Fibroblast of lung (primary cell): Measurements from ENCODE around the gene LAMB3. TPM values are rescaled to one million over a fixed set of nuclear protein-coding genes. Genes with fewer than 3 reads are reported as not detected.

Experiments used
- DNase-seq, 2 donors: peaks; one replicate each; pipeline versions ENCODE4 v3.0.0 to v3.0.0-alpha.2; 2010; ENCODE audit warnings: low read depth in 2 of 2
- H2AFZ ChIP-seq: 2 replicates; pipeline ENCODE4 v1.5.1; 2012; ENCODE audit warnings: low read length, control low read depth, inconsistent platforms
- H3K27ac ChIP-seq: 2 replicates; pipeline ENCODE4 v1.5.1; 2011; ENCODE audit warnings: low read length, control low read depth; ENCODE audit not compliant: insufficient read depth
- H3K27me3 ChIP-seq: 2 replicates; pipeline ENCODE4 v1.5.1; 2011; ENCODE audit warnings: mild to moderate bottlenecking, low read length; ENCODE audit not compliant: control insufficient read depth, insufficient read depth
- H3K36me3 ChIP-seq: 2 replicates; pipeline ENCODE4 v1.5.1; 2011; ENCODE audit warnings: low read length; ENCODE audit not compliant: control insufficient read depth, insufficient read depth
- H3K4me1 ChIP-seq: 2 replicates; pipeline ENCODE4 v1.5.1; 2011; ENCODE audit warnings: low read length; ENCODE audit not compliant: control insufficient read depth, insufficient read depth; ENCODE audit errors: extremely low read depth
- H3K4me2 ChIP-seq: 2 replicates; pipeline ENCODE4 v1.5.1; 2011; ENCODE audit warnings: low read length, control low read depth; ENCODE audit not compliant: insufficient read depth; ENCODE audit errors: extremely low read depth
- H3K4me3 ChIP-seq, 4 experiments: fragments of 200-600 bp in 1 of 4; sonication (generic) in 1 of 4; replicated peaks in 1 of 4; 2 replicates each; pipeline ENCODE4 v1.5.1; 2011 to 2016; ENCODE audit warnings: low read length in 4 of 4, low read depth in 3 of 4, mild to moderate bottlenecking in 3 of 4, control low read depth in 2 of 4, inconsistent platforms in 1 of 4, mixed read lengths in 1 of 4; ENCODE audit not compliant: insufficient read depth in 1 of 4; ENCODE audit errors: control extremely low read depth in 1 of 4
- H3K79me2 ChIP-seq: 2 replicates; pipeline ENCODE4 v1.5.1; 2012; ENCODE audit warnings: mild to moderate bottlenecking, low read length, inconsistent platforms; ENCODE audit not compliant: control insufficient read depth, insufficient read depth
- H3K9ac ChIP-seq: 2 replicates; pipeline ENCODE4 v1.5.1; 2011; ENCODE audit warnings: mild to moderate bottlenecking, low read length, control low read depth; ENCODE audit not compliant: insufficient read depth
- H3K9me3 ChIP-seq: 2 replicates; pipeline ENCODE4 v1.5.1; 2012; ENCODE audit warnings: low read depth, low read length; ENCODE audit not compliant: control insufficient read depth, insufficient read depth
- H4K20me1 ChIP-seq: 2 replicates; pipeline ENCODE4 v1.5.1; 2011; ENCODE audit warnings: low read length; ENCODE audit not compliant: control insufficient read depth, insufficient read depth; ENCODE audit errors: extremely low read depth
- EZH2 ChIP-seq: IDR thresholded peaks from 2 replicates; pipeline ENCODE4 v1.5.1; 2012; ENCODE audit warnings: low read length, control low read depth, mild to moderate bottlenecking; ENCODE audit errors: missing control alignments
- polyA plus RNA-seq, 2 donors: library from polyadenylated mRNA; depleted of rRNA in 1 of 2; stranded (reverse) in 1 of 2; unstranded in 1 of 2; fragments of >200 nt; gene quantifications; 2 replicates each; pipeline ENCODE4 v1.2.1, GENCODE V29; 2011 to 2012; ENCODE audit warnings: missing spikeins in 1 of 2
- total RNA-seq: library from RNA; depleted of rRNA; stranded (reverse); fragments of >200 nt; gene quantifications from 2 replicates; pipeline ENCODE4 v1.2.1, GENCODE V29; 2014
- TF ChIP-seq, protein P1 (sequence below), 2 donors: IDR thresholded peaks in 1 of 2; conservative IDR thresholded peaks in 1 of 2; 1 replicate in 1 of 2; 2 replicates in 1 of 2; pipeline ENCODE4 v1.5.1; 2011 to 2012; ENCODE audit warnings: low read length in 2 of 2, control low read depth in 1 of 2, inconsistent platforms in 1 of 2, low read depth in 1 of 2, mild to moderate bottlenecking in 1 of 2

Gene LAMB3
- total and polyA plus RNA-seq, 2 donors (not counting 1 experiment from before 2014, with no cell fraction given), result 4.1 to 23.3 TPM

DNA sequence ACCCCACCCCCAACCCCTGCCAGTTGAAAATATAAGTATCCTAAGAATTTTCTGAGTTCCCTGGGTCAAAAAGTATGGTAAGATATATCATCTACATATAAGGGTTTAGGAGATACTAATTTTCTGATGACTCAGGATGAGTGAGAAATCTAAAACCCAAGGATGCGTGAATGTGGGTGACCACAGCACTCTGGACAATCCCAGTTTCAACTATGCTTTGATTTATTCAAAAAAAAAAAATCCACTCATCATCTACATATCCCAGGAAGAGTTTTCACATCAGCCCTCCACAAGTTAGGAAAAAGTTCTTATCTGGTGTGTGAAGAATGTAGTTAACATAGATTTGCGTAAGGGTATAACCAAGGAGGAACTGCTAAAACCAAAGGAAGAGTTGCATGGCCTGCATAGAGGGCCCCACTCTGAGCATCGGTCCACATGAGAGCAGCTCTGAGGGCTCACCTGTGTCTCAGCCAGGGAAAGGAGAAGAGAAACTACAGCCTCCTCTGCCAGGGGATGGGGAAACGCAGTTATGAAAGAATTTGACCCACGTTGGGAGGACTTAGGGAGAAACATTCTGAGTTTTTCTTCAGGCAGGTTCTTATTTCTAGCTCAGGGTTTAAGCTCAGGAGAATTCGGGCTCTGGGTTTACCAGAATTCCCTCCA lies 18.8 kb downstream of the LAMB3 start:
- Histone ChIP-seq H3K27me3 (no peaks in the 10 kb centered on the region), H3K9me3 (no peaks in the 10 kb centered on the region), H3K36me3 (no peaks in the 10 kb centered on the region), H3K27ac (no peak overlapping the region), H2AFZ (no peak overlapping the region), H3K4me3 (no peak overlapping the region), H3K79me2 (no peaks in the 10 kb centered on the region), H3K4me2 (no peak overlapping the region), H3K9ac (no peak overlapping the region), H3K4me1 (no peaks in the 10 kb centered on the region), H4K20me1 (no peaks in the 10 kb centered on the region)
- DNase-seq, result peak in 1 of 2 donors; percentile 69
- TF ChIP-seq, protein P1, sequence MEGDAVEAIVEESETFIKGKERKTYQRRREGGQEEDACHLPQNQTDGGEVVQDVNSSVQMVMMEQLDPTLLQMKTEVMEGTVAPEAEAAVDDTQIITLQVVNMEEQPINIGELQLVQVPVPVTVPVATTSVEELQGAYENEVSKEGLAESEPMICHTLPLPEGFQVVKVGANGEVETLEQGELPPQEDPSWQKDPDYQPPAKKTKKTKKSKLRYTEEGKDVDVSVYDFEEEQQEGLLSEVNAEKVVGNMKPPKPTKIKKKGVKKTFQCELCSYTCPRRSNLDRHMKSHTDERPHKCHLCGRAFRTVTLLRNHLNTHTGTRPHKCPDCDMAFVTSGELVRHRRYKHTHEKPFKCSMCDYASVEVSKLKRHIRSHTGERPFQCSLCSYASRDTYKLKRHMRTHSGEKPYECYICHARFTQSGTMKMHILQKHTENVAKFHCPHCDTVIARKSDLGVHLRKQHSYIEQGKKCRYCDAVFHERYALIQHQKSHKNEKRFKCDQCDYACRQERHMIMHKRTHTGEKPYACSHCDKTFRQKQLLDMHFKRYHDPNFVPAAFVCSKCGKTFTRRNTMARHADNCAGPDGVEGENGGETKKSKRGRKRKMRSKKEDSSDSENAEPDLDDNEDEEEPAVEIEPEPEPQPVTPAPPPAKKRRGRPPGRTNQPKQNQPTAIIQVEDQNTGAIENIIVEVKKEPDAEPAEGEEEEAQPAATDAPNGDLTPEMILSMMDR (conservative IDR thresholded peaks at IDR 0.05 in 1 of 2, IDR thresholded peaks at IDR 0.05 in 1 of 2; ENCODE audit: low read depth in 1 of 2, low read length in 2 of 2), result no peak
- TF ChIP-seq EZH2, result no peak

DNA sequence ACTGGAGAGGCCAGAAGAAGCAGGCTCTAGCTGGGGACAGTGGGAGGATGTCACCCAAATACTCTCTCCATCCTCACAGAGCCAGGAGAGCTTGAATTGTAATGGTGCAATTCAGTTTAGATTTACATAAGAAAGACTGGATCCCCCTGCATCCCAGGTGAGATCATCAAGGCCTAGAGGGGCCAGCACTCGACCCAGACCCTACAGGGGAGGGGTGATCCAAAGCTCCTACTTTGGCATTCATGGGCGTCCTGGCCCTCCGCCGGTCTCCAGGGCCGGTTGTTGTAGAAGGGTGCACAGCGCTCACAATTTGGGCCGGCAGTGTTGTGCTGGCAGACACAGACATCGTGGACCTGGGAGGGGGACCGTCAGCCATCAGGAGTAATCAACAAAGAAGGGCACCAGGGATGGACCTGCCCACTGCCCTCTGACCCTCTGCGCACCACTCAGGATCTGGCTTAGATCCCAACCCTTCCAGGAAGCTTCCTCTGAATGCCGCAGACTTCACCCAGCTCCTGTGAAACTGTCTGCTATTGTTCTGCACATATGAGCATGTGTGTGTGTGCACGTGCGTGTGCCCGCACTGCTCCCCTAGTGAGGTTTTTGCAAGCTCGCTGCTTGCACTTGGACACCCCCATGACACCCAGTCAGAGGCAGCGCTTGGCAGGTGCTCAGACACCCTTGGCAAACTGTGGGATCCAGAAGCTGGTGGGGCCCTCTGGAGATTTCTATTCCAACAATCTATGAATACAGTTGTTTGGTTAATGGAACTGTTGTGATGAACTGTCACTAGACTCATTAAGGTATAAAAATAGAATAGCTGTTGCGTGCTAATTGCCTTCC lies 21.6 kb downstream of the LAMB3 start:
- no peaks in the 10 kb centered on the region for H3K36me3 ChIP-seq
- H3K4me2 ChIP-seq, result no peak overlapping the region
- no peaks in the 10 kb centered on the region for H4K20me1 ChIP-seq

More for the DNA sequence above, 21.6 kb downstream of the LAMB3 start:
- no peak overlapping the region for H3K4me3 ChIP-seq
- no peak overlapping the region for H2AFZ ChIP-seq
- no peak overlapping the region for H3K9ac ChIP-seq
- H3K79me2 ChIP-seq, result no peaks in the 10 kb centered on the region
- TF ChIP-seq, protein P1 (conservative IDR thresholded peaks at IDR 0.05 in 1 of 2, IDR thresholded peaks at IDR 0.05 in 1 of 2; ENCODE audit: low read depth in 1 of 2, low read length in 2 of 2), result no peak
- no peak for TF ChIP-seq EZH2
- no peak for DNase-seq
- no peaks in the 10 kb centered on the region for H3K4me1 ChIP-seq
- H3K9me3 ChIP-seq, result no peaks in the 10 kb centered on the region
- H3K27me3 ChIP-seq, result no peaks in the 10 kb centered on the region
- H3K27ac ChIP-seq, result no peak overlapping the region
